ENCODE results near the gene NF1.

NF1 gene

GRCh38 chr17:31391496-31391949, 296.7 kb downstream of the NF1 start, which contains the start of gene RAB11FIP4:
Gene RAB11FIP4, plus strand, starts transcription at chr17:31391675. Its CDS starts 178 bp downstream, at chr17:31391853.
- peak; percentile 42 to 50 for DNase-seq

DNA sequence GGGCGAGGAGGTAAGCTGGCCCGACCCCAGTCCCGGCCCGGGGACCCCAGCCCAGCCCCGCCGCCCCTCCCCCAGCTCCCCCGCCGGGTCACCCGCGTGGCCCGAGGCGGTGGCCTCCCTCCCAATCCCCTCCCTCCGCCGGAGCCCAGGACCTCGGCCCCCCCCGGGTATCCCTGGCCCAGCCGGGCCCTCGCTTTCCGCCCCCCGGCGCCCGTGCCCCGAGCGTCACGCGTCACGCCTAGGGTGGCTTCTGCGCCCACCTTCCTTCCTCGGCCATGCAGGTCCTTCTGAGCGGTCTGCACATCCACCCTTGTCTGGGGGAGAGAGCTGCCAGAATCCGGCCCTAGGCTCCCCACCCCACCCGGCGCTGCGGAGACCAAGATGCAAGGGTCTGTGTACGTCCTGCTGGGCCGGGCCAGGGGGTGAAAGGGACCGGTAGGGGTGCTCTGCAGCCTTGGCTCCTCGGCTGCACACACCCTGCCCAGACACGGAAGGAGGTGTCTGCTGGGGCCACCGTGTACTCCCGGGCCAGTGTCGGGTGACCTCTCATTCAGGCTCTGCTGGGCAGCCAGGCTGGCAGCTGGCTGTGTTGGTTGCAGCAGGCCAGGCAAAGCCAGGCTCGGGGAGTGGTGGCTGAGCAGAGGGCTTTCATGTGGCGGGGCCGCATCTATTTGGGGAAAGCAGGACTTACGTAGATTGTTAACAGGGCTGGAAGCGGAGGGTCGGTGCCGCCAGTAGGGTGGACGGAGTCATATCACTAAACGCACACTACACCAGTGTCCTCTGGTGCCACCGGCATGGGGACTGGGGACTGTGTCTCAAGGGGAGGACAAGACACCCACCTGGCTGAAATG, 297.5 kb downstream of the NF1 start:
- peak in 1 of 2 donors; percentile 38 for DNase-seq

DNA sequence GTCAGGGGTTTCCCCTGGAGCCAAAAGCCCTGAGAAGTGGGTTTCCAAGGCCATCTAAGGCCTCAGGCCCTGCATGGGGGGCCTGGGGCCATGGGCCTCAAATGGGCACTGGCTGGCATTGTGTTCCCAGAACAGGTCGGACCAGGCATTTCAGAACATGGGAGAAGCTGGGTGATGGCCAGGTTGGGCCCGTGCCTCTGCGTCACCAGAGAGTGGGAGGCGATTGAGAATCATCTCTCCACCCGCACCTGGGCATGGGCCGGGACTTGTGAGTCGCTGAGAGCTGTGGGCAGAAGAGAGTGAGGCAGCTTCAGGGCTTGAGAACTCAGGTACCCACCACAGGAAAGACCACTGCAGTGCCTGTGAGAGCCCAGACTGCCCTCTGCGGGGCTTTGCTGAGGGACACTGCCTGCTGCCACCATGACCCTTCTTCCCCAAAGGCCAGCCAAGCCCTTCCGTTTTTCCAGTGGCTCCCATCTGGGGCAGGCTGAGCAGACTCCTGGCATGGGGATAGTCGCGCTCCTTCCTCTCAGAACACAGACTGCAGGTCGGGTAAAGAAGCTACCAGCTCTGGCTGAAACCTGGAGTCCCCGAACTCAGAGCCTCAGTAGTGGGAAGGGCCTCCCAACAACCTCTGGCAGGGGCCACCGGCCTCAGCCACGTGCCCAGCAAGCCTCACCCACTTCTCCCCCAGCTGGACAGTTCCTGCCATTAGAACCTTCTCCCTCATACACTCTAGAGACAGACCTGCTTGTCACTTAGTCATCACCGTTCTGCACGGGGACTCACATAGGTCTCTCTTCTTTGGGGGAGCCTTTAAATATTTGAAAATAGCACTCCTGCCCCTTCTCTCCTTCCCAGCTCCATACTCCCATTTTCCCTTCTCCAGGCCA, 298.3 kb downstream of the NF1 start:
- no peak for DNase-seq

DNA sequence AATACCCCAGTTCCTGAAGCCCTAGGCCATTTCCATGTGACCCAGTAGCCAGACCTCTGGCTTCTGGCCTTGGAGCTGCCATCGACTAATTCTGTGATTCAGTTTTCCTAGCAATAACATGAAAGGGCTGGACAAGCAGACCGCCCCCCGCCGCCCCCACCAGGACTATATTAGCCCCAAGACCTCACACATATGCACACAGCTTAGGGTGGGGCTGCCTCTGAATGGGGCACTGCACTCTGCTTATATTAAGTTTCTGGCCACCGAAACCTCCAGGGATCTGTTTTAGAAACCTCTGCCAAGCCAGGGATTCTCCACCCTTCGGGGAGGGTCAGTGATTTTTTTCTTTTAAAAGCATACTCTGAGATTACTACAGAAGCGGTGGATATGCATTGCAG, 299.0 kb downstream of the NF1 start:
- DNase-seq: no peak

- peak; percentile 60 for DNase-seq
Measured at GRCh38 chr17:31394544-31394943, 299.8 kb downstream of the NF1 start.

DNA sequence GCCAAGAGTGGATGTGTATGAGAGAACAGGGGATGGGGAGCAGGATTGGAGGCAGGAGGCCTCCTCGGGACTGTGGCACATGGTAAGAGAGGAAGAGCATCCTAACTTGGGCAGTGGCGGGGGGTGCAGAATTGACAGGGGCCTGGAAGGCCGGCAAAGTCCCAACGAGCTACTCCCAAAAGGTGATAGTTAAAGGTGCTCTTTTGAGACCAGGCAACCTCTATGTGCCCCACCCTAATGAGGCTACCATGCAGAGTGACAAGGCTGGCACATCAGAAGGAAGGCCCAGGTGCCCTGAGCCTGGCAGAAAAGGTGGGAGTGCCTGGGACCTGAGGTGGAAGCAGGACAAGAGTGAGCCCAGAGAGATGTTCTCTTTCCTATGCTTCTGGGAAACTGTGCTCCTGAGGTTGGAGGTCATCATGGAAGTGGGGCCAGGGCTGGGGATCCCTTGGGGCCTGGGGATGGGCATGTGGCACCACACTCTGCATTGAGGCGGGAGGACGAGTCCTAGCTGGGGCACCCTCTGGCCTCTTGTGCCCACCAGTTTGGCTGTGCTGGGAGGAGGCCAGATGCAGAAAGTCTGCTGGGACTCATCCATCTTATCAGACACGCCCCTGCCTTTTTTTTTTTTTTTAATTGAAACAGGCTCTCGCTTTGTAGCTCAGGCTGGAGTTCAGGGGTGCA, 302.6 kb downstream of the NF1 start:
- DNase-seq: no peak

- DNase-seq: no peak
Measured at GRCh38 chr17:31398381-31399311, 303.9 kb downstream of the NF1 start.

DNA sequence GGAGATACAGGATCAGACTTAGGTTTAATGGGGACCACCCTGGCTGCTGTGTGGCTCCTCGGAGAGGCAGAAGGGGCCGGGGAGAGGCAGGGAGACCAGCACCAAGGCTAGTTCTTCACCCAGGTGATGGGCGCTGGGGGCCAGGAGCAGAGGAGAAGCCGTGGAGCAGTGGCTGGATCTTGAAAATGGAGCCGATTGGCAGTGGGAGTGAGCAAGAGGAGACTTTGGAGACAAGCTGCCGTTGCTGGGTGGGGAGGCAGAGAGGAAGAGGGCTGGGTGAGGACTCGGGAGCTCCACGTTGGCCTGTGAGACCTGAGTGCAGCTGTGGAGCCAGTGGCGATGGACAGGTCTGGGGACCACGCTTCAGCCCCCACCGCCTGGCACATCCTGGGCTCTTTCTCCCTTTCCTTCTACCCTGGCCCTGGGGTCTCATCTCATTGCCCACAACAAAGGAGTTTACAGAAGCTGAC, 305.7 kb downstream of the NF1 start:
- DNase-seq: no peak

DNA sequence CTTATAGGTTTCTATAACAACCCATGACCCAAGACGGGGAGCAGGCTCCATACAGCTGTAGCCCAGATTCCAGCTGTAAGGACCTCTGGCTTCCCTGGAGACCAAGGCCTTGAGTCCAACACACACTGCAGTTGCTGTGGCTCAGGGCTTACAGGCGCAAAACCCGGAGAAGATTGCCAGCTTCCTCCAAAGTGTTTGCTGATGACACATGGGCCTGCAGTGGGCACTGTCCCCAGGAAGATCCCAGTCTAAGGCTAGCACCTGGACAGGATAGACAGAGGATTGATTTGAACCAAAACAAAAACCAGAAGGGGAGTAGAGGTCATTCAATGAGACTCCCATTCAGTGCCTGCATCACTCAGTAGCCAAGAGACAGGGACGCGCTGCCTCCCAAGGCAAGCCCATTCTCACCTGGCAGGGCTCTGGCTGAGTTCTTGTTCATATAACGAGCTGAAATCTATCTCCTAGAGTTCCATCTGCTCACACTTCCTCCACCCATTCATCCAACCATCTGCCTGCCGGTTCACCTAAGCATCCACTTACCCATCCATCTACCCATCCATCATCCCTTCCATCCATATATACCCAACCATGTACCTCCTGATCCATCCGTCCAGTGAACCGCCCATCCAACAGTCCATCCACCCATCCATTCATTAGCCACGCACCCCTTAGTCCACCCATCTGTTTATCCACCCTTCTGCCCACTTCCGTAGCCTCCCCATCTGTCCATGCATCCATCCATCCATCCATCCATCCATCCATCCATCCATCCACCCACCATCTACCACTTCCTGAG, 306.9 kb downstream of the NF1 start:
- no peak for DNase-seq

DNA sequence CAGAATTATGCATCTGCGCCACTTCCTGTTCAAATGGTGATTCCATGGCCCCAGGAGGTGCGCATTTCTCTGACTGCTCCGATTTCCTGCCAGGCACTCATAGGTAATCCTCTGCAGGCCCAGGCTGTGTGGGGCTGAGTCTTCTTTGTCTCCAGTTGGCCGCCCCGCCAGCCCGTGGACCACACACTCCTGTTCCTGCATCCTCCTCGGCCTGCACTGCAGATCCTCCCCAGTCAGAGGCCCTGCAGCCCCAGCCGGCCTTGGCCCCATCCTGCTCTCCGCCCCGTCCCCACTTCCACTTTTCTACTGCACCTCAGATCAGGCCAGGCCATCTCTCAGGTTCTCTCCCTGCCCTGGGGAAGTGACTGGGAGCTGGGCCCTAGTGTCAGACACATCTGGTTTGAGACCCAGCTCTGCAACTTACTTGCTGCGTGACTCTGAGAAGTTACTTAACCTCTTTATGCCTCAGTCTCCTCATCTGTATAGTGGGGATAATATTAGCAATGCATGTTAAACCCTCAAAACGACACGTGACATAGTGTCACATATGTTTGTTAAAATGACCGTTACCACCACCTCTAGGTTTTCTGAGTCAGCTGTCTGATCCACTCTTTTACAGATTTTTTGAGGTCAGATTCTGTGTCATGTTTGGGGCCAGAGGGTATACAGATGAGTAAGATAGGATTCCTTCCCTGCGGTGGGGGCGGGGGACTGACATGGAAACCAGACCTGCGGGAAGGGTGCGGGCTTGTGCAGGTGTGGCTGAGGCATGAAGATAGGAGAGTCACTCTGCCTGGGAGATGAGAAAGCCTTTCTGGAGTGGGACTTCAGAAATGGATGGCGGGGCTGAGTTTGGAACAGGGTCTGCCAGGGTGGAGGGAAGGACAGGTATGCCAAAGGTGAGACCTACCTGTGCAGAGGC, 309.5 kb downstream of the NF1 start:
- DNase-seq: no peak

DNA sequence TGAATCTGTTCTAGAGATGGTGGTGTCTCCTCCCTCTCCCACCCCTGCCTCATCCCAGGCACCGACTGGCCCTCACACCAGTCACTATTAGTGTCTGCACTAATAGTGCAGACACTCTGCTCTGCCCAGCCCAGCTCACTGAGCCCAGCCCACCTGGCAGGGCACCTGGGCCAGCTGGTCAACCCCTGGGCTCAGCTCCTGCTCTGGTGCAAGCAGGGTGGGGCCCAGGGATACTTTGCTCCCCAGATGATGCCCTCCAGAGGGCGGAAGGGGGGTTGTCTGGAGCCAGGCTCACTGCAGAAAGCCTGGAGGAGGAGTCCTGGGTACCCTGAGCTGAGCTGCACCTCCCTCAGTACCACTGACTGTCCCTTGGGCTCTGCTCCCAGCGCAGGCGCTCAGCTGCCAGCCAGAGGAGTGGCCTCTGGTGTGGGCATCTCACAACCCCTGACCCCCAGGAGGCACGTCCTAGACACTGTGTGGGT, 311.2 kb downstream of the NF1 start:
- DNase-seq: no peak

DNA sequence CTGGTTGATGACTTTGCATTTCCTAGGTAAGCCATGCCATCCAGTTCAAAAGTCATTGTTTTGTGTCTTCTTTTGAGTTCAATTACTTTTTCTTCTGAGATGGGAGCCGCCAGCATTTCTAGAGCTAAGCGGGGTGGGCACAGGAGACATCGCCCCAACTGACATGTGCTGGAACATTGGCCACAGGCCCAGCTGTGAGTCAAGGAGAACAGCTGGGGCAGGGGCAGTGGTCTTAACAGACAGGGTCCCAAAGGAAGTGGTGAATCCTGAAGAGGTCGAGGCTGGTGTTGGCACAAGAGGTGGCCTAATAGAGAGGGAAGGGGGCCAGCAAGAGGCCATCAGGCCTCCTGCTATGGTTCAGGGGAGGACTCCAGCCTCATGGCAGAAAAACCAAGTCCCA, 313.8 kb downstream of the NF1 start:
- DNase-seq: no peak

- no peak for DNase-seq
Measured at GRCh38 chr17:31411707-31412285, 317.0 kb downstream of the NF1 start.

DNA sequence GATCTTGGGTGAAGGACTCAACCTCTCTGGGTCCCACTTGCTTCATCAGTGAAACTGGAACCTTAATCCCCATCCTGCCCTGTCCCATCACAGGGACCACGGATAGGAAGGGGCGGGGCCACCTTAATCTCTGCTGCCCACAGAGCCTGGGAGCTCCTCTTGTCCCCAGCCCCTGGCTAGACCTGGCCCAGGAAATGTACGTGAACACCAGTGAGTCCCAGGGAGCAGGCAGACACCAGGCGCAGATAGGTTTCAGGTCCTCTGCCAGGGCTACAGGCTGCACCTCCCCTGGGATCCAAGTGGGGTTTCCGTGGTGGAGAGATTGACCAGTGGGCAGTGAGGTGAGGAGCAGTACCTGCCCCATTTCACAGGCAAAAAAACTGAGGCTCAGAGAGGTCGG, 317.7 kb downstream of the NF1 start:
- no peak for DNase-seq

DNA sequence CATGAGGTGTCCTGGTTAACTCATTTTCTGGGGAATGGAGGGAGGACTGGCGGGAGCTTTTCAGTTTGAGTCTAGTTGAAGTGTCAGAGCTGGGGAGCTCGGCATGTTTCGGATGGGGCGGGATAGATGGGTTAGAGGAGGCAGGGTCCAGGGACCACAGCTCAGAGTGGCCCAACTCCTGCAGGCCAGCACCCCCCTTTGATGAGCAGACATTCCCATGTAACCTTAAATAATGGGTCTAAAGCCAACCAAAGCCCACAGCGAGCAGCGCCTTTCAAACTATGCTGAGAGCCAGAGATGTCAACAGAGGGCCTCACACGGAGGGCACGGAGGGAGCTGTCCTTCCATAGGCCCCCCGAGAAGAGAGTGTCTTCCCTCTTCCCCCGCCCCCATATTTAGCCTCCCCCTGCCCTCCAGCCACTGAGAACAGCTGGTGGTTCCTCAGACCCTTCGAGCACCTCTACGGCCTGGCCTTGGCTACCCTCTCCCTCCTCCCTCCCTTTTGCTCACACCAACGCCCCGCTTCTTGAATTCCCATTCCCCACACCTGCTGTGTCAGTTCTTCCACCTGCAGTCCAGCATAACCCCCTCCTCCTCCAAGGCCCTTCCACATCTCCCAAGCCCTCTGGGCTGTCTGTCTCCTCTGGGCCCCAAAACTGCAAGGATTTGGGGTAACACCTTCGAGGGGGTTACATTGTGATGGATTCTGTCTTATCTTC, 318.5 kb downstream of the NF1 start:
- DNase-seq: no peak

DNA sequence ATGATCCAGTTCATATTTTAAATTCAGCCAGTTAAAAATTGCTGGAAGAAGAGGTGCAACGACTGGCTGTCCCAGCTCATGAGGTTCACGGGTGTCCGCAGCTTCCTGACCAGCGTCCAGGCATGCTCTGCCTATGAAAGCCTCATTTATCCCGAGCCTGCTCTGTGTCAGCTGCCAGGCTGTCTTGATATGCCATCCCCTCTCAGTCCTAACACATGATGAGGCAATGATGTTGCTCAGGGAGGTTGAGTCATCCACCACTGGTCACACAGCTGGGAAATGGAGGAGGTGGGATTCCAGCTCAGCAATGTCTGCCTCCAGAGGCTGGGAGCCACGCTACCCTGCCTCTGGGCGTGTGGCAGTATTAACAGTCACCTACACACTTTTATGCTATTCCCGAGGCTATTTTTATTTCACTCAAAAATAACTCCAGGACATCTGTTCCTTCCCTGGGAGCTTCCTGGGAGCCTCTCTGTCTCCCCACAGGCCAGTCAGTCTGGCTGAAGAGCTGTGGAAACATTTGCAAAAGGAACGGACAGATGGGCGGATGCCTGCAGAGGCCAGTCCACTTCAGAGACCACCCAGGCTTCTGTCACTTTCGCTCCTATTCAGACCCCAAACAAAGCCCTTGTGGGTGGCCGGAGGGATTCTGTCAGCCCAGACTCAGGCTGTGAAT, 319.2 kb downstream of the NF1 start:
- peak; percentile 74 to 88 for DNase-seq

GRCh38 chr17:31414550-31414918, 319.8 kb downstream of the NF1 start:
- no peak for DNase-seq

DNA sequence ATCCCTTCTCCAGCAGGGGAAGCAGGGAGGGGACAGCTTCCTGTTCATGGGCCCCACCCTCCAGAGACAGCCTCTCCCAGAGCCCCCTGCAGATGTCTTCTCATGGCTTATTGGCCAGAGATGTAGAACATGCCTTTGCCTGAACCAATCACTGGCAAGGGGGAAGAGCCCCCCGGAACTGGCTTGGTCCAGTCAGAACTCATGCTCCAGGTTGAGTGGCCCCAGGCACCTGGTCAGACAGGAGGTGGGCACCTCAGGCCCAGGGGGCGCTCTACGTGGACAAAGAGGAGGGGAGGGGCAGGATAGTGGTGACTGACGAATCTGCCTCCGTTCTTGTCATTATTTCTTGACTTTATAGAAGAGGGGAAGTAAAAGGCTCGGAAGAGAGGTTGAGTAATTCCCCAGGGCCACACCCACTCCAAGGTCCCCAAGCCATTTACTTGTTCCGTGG, 320.3 kb downstream of the NF1 start:
- DNase-seq: no peak
